GM19240 (cell line): ENCODE data around the gene CEBPB.
"Not testable (repeated sequence)": the region's sequence is repeated elsewhere in the genome, so short reads cannot be mapped to it uniquely, and the experiment has no call there.

Source experiments
- DNase-seq: peaks from one replicate; pipeline ENCODE4 v3.0.0; 2011; ENCODE audit warnings: low spot score; ENCODE audit not compliant: insufficient read length

The CEBPB gene

DNA sequence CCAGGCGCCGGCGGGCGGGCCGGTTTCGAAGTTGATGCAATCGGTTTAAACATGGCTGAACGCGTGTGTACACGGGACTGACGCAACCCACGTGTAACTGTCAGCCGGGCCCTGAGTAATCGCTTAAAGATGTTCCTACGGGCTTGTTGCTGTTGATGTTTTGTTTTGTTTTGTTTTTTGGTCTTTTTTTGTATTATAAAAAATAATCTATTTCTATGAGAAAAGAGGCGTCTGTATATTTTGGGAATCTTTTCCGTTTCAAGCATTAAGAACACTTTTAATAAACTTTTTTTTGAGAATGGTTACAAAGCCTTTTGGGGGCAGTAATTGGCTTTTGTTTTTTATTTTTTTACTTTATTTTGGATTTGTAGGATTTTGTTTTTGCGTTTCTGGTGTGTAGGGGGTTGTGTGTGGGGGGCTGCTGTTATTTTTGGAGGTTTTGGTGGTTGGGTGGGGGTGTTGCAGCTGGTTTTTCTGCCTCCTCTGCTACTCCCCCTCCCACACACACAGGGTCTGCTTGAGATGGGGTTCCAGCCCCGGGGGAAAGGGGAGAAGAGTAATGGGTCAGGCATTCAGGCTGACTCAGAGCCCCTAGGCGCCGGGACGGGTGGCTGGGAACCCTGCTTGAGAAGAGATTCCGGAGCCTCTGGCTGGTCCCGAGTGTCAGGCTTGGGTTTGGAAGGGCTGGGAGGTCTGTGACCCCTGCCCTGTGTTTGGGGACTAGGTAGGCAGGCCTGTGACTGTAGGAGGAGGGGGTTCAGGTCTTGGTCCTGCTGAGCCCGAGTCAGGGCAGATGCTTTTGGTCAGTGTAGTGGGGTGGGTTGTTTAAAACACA is 2.0 kb downstream of the CEBPB start:
- peak; percentile 84 for DNase-seq

DNA sequence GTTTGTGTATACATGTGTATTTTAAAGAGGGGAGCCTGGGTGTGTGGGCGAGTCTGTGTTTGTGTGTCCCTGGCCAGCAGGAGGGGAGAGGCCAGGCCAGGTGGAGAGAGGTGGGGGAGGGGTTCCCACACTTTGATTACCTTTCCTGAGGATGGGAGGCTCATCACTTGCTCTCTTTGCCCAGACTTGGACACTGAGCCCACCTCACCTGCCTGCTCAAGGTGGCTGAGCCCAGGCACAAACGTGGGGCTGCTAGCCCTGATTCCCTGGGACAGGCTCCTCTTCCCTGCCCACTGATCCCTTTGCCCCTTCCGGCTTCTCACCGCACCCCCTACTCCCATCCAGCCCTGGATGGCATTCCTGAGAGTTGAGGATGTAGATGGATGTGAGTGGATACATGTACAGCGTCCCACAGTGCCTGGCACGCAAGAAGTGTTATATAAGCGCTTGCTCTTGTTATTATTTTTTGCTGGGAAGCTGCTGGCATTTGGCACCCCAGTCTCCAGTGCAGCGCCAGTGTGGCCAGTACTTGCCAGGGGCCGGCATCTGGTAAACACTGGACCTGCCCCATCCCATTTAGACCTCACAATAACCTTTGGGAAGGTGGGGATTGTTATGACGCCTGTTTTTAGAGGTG is 2.7 kb downstream of the CEBPB start:
- DNase-seq, result no peak

DNA sequence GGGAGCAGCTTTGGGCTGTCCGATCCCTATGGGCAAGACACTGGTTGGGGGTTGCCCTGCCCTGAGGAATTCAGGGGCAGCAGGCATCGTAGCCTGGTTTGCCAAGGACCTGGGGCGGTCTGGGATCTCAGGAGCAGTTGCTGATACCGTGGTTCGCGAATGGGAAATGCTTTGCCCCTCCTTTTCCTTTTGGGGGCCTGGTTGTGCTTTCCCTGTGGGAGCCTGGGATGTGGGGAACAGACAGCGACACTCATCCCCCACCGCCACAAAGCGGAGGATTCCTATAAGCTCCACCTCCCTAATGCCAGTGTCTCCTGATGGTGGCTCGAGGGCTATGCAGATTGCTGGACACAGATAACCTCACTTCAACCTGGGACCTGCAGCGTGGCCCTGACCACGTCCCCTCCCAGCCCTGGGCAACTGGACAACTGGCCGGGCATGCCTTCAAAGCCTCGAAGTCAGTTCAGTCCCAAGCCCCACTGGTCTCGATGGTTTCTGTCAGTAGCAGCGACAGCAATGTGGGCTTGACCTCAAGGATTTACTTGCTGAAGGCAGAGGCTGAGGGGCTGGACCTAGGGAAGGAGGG is 3.3 kb downstream of the CEBPB start:
- DNase-seq, result no peak

DNA sequence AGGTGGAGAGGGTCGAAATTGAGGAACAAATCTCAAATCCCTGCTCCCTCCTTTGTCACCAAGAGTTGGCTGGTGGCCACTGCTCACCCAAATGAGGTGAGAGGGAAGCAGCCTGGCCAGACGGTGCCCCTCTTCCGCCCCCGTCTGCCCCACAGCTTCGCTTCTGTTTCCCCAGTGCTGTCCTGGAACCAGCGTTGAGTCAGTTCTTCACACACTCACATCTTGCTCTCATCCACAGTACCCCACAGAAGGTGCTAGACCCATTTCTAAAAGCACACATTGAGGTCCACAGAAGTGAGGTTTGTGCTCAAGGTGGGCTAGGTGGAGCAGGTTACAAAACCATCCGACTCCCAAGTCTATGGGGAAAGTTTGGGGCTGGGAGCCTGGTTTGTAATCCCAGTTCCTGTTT is 3.8 kb downstream of the CEBPB start:
- no peak for DNase-seq

DNA sequence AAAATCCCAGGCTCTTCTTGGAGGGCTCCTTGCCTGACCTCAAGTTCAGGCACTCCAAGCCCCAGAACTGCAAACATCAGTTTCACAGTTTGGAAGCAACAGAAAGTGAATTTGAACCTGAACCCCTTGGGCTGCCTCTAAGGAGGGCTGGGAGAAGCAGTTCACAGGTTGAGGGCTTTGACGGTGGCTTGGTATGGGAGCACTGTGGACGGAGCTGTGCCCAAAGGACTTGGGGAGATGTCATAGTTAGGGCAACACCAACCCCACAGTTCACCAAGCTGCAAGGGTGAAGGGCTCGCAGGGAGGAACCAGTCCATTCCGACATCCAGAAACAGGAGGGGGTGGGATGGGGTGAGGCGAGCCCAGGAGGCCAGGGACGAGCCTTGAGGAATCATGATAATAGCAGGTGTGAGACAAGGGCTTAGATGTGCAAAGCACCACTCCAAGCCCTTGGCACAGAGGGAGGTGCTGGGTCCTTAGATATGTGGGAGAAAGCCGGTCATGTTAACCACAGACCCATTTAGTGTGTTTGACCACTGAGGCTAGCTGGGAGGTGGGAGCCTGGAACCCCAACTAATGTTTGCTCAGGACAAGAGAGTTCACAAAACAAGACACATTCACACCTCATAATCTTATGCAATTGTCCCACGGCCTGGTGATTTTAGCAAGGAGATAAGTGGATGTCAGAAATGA is 4.3 kb downstream of the CEBPB start:
- no peak for DNase-seq

DNA sequence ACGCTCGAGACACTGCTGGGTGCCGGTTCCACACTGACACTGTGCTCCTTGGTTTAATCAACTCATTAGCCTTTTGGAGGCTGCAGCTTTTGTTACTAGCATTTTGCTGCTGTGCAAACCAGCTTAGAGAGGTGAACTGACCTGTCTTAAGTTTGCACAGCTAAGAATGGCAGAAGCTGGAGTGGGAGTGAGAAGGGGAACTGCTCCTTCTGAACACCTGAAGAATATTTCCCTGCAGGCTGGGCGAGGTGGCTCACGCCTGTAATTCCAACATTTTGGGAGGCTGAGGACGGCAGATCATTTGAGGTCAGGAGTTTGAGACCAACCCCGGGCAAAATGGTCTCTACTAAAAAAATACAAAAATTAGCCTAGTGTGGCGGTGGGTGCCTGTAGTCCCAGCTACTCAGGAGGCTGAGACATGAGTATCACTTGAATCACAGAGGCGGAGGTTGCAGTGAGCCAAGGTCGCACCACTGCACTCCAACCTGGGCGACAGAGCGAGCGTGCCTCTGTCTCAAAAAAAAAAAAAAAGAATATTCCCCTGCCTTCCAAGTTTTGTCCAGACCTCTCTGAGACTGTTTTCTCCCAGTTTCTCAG is 5.0 kb downstream of the CEBPB start:
- no peak for DNase-seq

DNA sequence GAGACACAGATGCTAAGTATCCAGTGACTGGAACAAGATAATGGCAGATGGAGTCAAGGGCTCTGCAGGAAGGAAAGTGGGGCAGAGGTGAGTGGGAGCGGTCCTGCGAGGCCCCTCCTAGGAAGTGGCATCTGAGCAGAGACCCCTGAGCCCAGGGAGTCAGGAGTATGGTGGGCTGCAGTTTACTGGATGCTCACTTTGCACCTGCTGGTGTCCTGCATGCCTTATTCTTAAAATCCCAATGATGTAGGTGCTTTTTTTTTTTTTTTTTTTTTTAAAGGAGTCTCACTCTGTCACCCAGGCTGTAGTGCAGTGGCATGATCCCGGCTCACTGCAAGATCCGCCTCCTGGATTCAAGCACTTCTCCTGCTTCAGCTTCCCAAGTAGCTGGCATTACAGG is 5.6 kb downstream of the CEBPB start:
- no peak for DNase-seq

DNA sequence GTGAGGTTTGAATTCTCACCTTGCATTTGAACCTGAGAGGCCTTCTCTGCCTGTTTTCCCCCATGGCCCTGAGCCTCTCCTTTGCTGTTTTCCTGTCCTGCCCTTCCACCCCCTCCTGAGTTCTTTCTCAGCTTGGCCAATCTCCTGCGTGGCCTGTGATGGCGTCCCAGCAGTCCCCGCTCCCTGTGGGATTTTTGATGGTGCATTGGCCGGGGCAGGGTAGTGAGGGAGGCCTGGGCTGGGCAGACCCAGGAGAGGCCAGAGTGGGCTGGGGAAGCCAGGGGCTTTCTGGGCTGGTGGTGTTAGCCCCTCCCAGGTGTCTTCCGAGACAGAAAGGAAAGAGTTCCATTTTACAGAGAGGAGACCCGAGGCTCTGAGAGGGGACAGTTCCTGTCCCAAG is 6.3 kb downstream of the CEBPB start:
- DNase-seq, result no peak

DNA sequence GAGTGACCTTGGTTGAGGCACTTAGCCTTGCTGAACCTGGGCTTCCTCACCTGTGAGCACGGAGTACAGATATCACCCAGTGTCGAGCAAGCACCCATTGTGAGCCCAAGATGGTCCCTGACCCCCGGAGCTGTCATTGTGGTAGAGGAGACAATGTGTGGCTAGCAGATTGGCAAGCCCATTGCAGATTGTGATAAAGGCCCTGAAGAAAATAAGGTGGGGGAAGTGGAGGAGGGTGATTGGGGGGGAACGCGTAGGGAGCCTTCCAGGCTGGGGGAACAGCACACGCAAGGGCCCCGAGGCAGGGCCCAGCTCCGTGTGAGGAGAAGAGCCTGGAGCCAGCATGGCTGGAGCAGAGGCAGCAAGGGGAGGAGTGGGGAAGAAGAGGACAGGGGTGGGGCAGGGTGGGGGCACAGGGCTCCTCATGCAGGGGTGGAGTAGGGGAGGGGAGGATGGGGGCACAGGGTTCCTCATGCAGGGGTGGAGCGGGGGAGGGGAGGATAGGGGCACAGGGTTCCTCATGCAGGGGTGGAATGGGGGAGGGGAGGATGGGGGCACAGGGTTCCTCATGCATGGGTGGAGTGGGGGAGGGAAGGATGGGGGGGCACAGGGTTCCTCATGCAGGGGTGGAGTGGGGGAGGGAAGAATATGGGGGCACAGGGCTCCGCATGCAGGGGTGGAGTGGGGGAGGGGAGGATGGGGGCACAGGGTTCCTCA is 7.0 kb downstream of the CEBPB start:
- no peak for DNase-seq

DNA sequence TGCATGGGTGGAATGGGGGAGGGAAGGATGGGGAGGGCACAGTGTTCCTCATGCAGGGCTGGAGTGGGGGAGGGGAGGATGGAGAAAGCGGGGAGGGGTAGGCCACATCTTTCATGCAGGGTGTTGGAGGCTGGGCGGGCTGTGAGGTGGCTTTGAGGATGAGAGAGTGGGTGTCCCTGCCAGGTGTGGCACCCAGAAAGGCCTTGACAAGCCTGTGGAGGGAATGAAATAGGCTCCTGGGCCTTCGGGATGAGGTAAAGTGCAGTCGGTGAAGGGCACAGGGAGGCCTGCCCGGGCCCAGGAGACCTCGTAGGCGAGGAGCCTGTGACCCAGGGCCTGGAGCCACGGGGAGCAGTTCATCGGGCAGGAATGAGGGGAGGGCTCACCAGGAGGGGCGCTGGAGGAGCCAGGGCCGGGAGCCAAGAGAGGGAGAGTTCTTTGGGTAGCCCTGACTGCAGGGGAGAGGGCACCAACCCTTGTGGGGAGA is 7.6 kb downstream of the CEBPB start:
- no peak for DNase-seq

DNA sequence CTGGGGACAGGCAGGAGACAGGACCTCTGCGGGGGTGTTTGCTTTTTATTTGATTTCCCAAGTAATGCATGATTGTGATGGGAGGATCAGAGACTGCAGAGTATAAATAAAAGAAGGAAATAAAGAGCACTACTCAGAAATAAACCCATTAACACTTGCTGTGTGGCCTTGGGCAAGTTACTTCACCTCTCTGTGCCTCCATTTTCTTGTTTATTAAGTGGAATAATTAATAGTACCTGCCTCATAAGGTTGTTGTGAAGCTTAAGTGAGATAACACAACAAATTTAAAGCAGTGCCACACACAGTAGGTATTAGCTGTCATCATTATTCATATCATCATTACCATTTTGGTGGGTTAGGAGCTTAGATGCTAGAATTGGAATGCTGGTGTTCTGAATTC is 8.1 kb downstream of the CEBPB start:
- no peak for DNase-seq

DNA sequence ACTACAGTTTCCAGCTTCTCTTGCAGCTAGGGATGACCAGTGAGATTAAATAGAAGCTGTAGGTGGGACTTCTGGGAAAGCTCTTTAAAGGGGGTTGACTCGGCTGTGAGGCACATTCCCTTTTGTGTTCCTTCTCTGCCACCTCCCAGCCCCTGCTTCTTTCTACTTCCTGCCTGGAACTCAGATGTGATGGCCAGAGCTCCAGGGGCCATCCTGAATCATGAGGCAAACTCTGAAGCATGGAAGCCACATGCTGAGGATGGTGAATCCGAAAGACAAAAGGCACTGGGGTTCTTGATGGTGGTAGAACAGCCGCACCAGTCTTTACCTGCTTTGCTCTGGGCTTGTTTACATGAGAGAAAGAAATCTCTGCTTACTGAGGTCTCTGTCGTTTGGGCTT is 9.1 kb downstream of the CEBPB start:
- no peak for DNase-seq

DNA sequence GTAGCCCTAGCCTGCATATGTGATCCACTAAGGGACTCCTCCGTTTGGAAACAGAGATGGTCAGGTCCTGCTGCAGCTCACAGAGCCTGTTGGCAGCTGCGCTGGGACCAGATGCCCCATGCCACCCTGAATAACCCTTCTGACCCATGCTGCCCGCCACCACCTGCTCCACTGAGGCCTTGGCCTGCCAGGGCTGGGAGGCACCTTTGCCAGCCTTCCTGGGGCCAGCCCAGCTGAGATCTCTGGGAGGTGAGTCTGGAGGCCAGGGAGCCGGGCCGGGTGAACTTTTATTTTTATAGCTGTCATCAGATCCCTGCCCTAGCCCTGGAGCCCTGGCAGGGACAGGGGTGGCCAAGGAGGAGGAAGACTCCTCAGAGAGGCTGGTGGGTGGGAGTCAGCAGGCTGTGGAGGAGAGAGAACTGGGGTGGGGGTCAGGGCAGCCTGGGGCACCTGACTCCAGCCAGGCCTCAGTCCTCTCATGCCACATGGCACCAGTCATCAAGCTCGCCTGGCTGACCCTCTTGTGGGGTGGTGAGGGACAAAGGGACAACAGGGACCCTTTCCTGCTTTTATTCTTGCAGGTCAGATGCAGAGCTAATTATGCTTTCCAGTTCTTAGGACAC is 10.0 kb downstream of the CEBPB start:
- no peak for DNase-seq

DNA sequence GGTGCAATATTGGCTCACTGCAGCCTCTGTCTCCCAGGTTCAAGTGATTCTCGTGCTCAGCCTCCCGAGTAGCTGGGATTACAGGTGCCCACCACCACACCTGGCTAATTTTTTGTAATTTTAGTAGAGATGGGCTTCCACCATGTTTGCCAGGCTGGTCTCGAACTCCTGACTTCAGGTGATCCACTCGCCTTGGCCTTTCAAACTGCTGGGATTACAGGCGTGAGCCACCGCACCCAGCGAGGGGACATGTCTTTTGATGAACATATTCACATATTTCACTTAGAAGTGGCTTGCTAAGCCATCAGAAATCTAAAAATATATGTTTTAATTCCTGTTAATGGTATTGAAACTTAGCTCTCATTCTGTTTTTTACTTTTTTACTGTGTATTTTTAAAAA is 11.1 kb downstream of the CEBPB start:
- DNase-seq, result not testable (repeated sequence)

DNA sequence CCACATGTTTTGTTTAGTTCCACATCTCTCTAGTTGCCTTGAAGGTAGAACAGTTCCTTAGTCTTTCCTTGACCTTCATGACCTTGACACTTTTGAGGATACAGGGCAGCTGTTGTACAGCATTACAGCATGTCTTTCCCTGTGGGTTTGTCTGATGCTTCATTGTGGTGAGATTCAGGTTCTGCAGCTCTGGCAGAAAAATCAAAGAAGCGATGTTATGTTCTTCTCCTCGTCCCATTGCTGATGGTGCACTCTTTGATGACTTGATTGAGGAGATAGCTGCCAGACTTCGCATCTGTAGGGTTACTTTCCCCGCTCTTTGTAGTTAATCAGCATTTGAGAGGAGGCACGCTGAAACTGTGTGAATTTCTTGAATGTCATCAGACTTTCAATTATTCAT is 12.0 kb downstream of the CEBPB start:
- no peak for DNase-seq

DNA sequence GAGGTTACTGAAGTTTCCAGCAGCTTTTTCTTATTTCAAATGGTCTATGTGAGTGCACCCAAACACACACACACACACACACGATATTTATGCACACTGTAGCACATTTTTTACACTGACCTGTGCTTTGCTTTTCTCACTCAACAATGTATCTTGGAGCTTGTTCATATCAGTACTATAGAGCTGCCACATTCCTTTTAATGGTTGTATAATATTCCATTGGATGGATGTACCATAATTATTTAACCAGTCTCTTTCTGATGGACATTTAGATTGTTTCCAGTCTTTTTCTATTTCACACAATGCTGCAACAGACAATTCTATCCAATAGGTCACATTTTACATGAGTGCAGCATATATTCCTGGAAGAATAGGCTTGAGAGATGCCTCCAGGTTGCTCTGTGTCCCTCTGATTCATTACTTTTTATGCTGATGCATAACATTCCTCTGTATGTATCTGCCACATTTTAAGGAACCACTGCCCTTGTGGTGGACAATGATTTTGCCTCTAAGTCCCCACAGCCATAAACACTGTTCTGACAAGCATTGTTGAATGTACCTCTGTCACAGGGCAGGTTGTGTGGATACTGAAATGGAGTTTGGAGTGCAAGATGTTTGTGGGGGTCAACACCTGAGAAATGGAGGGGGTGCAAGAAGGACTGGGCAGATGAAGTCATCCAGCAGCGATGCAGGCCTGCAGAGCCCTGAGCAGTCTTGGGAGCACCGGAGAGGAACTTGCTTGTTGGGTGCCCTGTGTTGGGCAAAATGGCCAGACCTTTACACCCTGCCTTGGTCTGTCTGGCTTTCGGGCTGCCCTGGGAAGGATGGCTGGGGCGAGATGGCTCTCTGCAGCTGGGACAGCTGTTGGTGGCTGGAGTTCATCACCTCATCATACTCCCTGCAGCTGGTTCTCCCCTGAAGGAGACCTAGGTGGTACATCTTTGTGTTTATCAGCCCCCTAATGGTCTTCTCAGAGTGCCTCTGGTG is 13.6 kb downstream of the CEBPB start:
- DNase-seq, result no peak

DNA sequence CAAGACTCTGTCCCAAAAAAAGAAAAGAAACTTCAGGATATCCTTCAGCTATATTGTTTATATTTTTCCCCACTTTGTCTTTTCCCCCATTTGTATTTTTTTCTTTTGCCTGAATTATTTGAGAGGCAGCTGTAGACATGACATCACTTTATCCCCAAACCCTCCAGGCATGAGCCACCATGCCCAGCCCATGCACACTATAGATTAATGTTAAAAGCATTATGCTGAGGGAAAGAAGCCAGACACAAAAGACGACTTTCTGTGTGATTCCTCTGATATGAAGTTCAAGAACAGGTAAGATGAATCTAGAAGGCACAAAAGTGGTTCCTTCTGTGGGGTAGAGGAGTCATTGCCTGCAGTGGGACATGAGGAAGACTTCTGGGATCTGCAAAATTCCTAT is 16.4 kb downstream of the CEBPB start:
- DNase-seq, result no peak

DNA sequence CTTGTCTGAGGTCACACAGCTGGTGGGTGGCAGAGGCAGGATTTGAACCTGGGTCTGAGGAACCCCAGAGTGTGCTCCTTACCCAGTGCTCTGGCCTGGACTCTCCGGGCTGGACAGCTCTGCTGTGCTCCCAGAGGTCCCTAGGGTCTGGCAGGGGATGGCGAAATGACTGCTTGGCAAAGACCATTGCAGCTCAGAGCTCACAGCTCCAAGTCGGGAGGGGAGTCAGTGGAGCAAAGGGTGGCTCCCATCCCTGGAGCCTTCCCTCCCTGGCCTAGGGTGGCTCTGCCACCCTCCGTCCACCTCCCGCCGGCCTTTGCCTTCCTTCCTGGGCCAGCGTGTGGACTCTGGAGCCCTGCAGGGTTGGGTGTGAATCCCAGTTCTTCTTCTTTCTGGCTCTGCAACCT is 17.5 kb downstream of the CEBPB start:
- DNase-seq, result no peak

DNA sequence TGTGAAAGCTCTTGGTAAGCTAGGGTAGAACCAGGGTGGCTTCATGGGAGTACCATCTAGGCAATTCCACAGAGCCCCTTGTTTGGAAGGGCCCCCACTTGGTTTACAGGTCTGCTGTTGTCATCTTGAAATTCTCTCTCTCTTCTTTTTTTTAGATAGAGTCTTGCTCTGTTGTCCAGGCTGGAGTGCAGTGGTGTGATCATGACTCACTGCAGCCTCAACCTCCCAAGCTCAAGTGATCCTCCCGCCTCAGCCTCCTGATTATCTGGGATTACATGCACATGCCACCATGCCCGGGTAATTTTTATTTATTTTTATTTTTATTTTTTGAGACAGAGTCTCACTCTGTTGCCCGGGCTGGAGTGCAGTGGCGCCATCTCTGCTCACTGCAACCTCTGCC is 18.2 kb downstream of the CEBPB start:
- not testable (repeated sequence) for DNase-seq
